ENCODE measurements around the gene SPOCD1. TPM values are rescaled to one million over a fixed set of nuclear protein-coding genes. Genes with fewer than 3 reads are reported as not detected.

The SPOCD1 gene
- total and polyA plus RNA-seq, 2 experiments from 2014 or later = 0.73 to 1.3 TPM

GRCh38 chr1:31814041-31814511 lies 1.7 kb downstream of the SPOCD1 start (continued):
- TF ChIP-seq ZNF462 (CRISPR knock-in tag; IDR thresholded peaks at IDR 0.05) = no peak
- no peak for TF ChIP-seq NANOG (IDR thresholded peaks at IDR 0.05; ENCODE audit: borderline replicate concordance)
- TF ChIP-seq EZH2 (IDR thresholded peaks at IDR 0.05; ENCODE audit: low read depth, unreplicated experiment) = no peak
- TF ChIP-seq EZH2phosphoT487 (IDR thresholded peaks at IDR 0.05; ENCODE audit: unreplicated experiment) = no peak
- TF ChIP-seq ETS1 (IDR thresholded peaks at IDR 0.05) = no peak
- TF ChIP-seq JUNB (IDR thresholded peaks at IDR 0.05; ENCODE audit: unreplicated experiment) = no peak
- no peak for TF ChIP-seq CTCF (conservative IDR thresholded peaks at IDR 0.05; ENCODE audit: low read depth in 2 of 2)

All from GM23338 (cell line).